Keratinocyte (primary cell): ENCODE measurements around the gene KCNH6. TPM values are rescaled to one million over a fixed set of nuclear protein-coding genes. Genes with fewer than 3 reads are reported as not detected.

Experiments used
- DNase-seq: peaks from one replicate; pipeline ENCODE4 v3.0.0-alpha.2; 2011; ENCODE audit warnings: low read depth, missing footprints, low spot score
- FAIRE-seq: peaks from 2 replicates; lab custom pipeline; 2011; peaks lifted over from hg19 to GRCh38; lab: Jason Lieb, UNC
- H2AFZ ChIP-seq: 2 replicates; pipeline ENCODE4 v1.6.0; 2012; ENCODE audit warnings: low read length, control low read depth, inconsistent platforms; ENCODE audit not compliant: control insufficient read depth
- H3K27ac ChIP-seq: 2 replicates; pipeline ENCODE4 v1.5.1; 2011; ENCODE audit warnings: low read length; ENCODE audit not compliant: control insufficient read depth, insufficient read depth
- H3K27me3 ChIP-seq: 3 replicates; pipeline ENCODE4 v1.6.0; 2011; ENCODE audit warnings: low read length; ENCODE audit not compliant: control insufficient read depth, insufficient read depth; ENCODE audit errors: extremely low read depth
- H3K36me3 ChIP-seq, 2 experiments: 2 replicates in 1 of 2; 3 replicates in 1 of 2; pipeline ENCODE4 v1.5.1; 2011; ENCODE audit warnings: low read length in 2 of 2, mild to moderate bottlenecking in 1 of 2; ENCODE audit not compliant: control insufficient read depth in 2 of 2, insufficient read depth in 2 of 2; ENCODE audit errors: extremely low read depth in 1 of 2
- H3K4me1 ChIP-seq: 3 replicates; pipeline ENCODE4 v1.5.1; 2011; ENCODE audit warnings: low read length; ENCODE audit not compliant: control insufficient read depth, insufficient read depth; ENCODE audit errors: extremely low read depth
- H3K4me2 ChIP-seq: 3 replicates; pipeline ENCODE4 v1.6.0; 2011; ENCODE audit warnings: low read depth, low read length; ENCODE audit not compliant: control insufficient read depth, insufficient read depth; ENCODE audit errors: extremely low read depth
- H3K4me3 ChIP-seq, 3 experiments: fragments of 200-600 bp in 1 of 3; sonication (generic) in 1 of 3; 2 replicates in 2 of 3; 3 replicates in 1 of 3; pipeline ENCODE4 v1.5.1; 2011 to 2016; ENCODE audit warnings: low read length in 3 of 3, mild to moderate bottlenecking in 3 of 3, control low read depth in 2 of 3, inconsistent platforms in 1 of 3, low read depth in 1 of 3, mixed read lengths in 1 of 3, mixed run types in 1 of 3, moderate library complexity in 1 of 3; ENCODE audit not compliant: control insufficient read depth in 2 of 3, insufficient read depth in 2 of 3; ENCODE audit errors: extremely low read depth in 1 of 3
- H3K79me2 ChIP-seq: 2 replicates; pipeline ENCODE4 v1.6.0; 2012; ENCODE audit warnings: low read length; ENCODE audit not compliant: control insufficient read depth, insufficient read depth
- H3K9ac ChIP-seq: 3 replicates; pipeline ENCODE4 v1.6.0; 2011; ENCODE audit warnings: low read length; ENCODE audit not compliant: control insufficient read depth, insufficient read depth; ENCODE audit errors: extremely low read depth
- H3K9me1 ChIP-seq: 3 replicates; pipeline ENCODE4 v1.6.0; 2011; ENCODE audit warnings: low read length; ENCODE audit not compliant: control insufficient read depth, insufficient read depth; ENCODE audit errors: extremely low read depth
- H3K9me3 ChIP-seq: 2 replicates; pipeline ENCODE4 v1.5.1; 2012; ENCODE audit warnings: low read depth, low read length; ENCODE audit not compliant: control insufficient read depth
- H4K20me1 ChIP-seq: 3 replicates; pipeline ENCODE4 v1.6.0; 2011; ENCODE audit warnings: low read length; ENCODE audit not compliant: control insufficient read depth, insufficient read depth; ENCODE audit errors: extremely low read depth
- EZH2 ChIP-seq: IDR thresholded peaks from one replicate; pipeline ENCODE4 v1.6.1; 2012; ENCODE audit warnings: inconsistent platforms, mild to moderate bottlenecking, low read length, moderate library complexity
- dilution Hi-C: fragments of 300-500 bp; cut with MboI; formaldehyde crosslinking; loops from one replicate; pipeline ENCODE4 v1.7.0; 2020; ENCODE audit warnings: low sequenced_read_pairs; ENCODE audit not compliant: extremely low pct_ligation_motif_present
- polyA plus RNA-seq, 5 experiments: library from polyadenylated mRNA; depleted of rRNA in 3 of 5; stranded (reverse) in 3 of 5; stranded (forward) in 1 of 5; unstranded in 1 of 5; fragments of >200 nt; gene quantifications; 1 replicate in 1 of 5; 2 replicates in 3 of 5; 3 replicates in 1 of 5; pipeline versions ENCODE4 v1.2.1 to v1.2.3, GENCODE V29; 2011 to 2012; ENCODE audit warnings: missing spikeins in 2 of 5, low read depth in 1 of 5, low replicate concordance in 1 of 5
- TF ChIP-seq, protein P1 (sequence below), 3 experiments: IDR thresholded peaks in 1 of 3; conservative IDR thresholded peaks in 1 of 3; optimal IDR thresholded peaks in 1 of 3; 2 replicates in 2 of 3; 3 replicates in 1 of 3; pipeline versions ENCODE3 to v1.5.1; 2011; ENCODE audit warnings: low read length in 3 of 3, mild to moderate bottlenecking in 3 of 3, moderate library complexity in 2 of 3, control low read depth in 1 of 3, inconsistent platforms in 1 of 3; ENCODE audit not compliant: insufficient read depth in 2 of 3; ENCODE audit errors: extremely low read depth in 1 of 3

KCNH6 gene
- polyA plus RNA-seq, 1 donor (not counting 4 experiments of a cell fraction or from before 2014, with no cell fraction given): not detected

DNA sequence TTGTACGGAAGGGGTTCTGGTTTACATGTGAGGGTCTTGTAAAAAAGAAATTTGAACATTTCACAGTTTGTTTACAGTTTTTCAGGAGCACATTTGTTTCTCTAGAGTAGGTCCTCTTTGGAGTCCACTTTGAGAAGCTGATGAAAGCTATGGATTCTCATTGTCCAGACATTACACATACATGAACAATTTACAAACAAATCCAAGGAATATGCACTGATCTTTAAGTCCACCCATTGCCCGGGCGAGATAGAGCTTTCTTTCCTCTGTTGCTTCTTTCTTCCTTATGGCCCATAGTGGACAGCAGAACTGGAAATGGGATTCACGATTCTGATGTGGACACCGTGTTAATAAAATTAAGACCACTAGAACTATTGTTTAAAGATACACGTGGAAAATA, 29.1 kb downstream of the KCNH6 start:
- peak overlapping the region; percentile 24 for H3K9ac ChIP-seq
- FAIRE-seq (no peak), DNase-seq (no peak)
- TF ChIP-seq, protein P1, sequence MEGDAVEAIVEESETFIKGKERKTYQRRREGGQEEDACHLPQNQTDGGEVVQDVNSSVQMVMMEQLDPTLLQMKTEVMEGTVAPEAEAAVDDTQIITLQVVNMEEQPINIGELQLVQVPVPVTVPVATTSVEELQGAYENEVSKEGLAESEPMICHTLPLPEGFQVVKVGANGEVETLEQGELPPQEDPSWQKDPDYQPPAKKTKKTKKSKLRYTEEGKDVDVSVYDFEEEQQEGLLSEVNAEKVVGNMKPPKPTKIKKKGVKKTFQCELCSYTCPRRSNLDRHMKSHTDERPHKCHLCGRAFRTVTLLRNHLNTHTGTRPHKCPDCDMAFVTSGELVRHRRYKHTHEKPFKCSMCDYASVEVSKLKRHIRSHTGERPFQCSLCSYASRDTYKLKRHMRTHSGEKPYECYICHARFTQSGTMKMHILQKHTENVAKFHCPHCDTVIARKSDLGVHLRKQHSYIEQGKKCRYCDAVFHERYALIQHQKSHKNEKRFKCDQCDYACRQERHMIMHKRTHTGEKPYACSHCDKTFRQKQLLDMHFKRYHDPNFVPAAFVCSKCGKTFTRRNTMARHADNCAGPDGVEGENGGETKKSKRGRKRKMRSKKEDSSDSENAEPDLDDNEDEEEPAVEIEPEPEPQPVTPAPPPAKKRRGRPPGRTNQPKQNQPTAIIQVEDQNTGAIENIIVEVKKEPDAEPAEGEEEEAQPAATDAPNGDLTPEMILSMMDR (optimal IDR thresholded peaks at IDR 0.05 in 1 of 3, IDR thresholded peaks at IDR 0.05 in 1 of 3, conservative IDR thresholded peaks at IDR 0.05 in 1 of 3; ENCODE audit: extremely low read depth in 1 of 3, insufficient read depth in 2 of 3, low read length in 3 of 3): no peak
- TF ChIP-seq EZH2: no peak
- H2AFZ ChIP-seq: no peak overlapping the region
- peaks cover 13% of the 10 kb centered on the region for H3K4me1 ChIP-seq
- H3K4me3 ChIP-seq: peak overlapping the region; percentile 45 to 97 (median 61)
- H3K9me3 ChIP-seq: no peaks in the 10 kb centered on the region
- peaks cover 0 to 3% of the 10 kb centered on the region in 2 experiments for H3K36me3 ChIP-seq
- dilution Hi-C loops: no loop called here
- no peaks in the 10 kb centered on the region for H4K20me1 ChIP-seq
- peaks cover 66% of the 10 kb centered on the region for H3K79me2 ChIP-seq
- no peak overlapping the region for H3K27ac ChIP-seq
- H3K4me2 ChIP-seq: peak overlapping the region; percentile 86
- no peaks in the 10 kb centered on the region for H3K9me1 ChIP-seq
- no peaks in the 10 kb centered on the region for H3K27me3 ChIP-seq

GRCh38 chr17:63555500-63556156, 32.5 kb downstream of the KCNH6 start:
- H3K36me3 ChIP-seq: peaks cover 0 to 3% of the 10 kb centered on the region in 2 experiments
- FAIRE-seq: no peak
- dilution Hi-C loops: no loop called here
- H3K27me3 ChIP-seq: no peaks in the 10 kb centered on the region
- H3K4me3 ChIP-seq: no peak overlapping the region
- H3K9me1 ChIP-seq: no peaks in the 10 kb centered on the region
- no peak for DNase-seq
- no peak overlapping the region for H3K27ac ChIP-seq
- no peak overlapping the region for H3K4me2 ChIP-seq
- H4K20me1 ChIP-seq: peaks cover 11% of the 10 kb centered on the region
- no peak overlapping the region for H2AFZ ChIP-seq
- no peaks in the 10 kb centered on the region for H3K9me3 ChIP-seq
- TF ChIP-seq EZH2: no peak
- TF ChIP-seq, protein P1 (optimal IDR thresholded peaks at IDR 0.05 in 1 of 3, IDR thresholded peaks at IDR 0.05 in 1 of 3, conservative IDR thresholded peaks at IDR 0.05 in 1 of 3; ENCODE audit: extremely low read depth in 1 of 3, insufficient read depth in 2 of 3, low read length in 3 of 3): no peak
- H3K9ac ChIP-seq: no peak overlapping the region
- peaks cover 92% of the 10 kb centered on the region for H3K79me2 ChIP-seq
- peaks cover 9% of the 10 kb centered on the region for H3K4me1 ChIP-seq
